Stimulated activated CD4-positive, alpha-beta T cell treated with anti-CD3 and anti-CD28 coated beads, Interleukin-4, amount 100 ng/mL, for 24 hours (primary cell): Measurements from ENCODE around the gene FMO2.

Experiments
- DNase-seq: peaks from one replicate; pipeline ENCODE4 v3.0.0-alpha.2; 2020

FMO2 gene, protein sequence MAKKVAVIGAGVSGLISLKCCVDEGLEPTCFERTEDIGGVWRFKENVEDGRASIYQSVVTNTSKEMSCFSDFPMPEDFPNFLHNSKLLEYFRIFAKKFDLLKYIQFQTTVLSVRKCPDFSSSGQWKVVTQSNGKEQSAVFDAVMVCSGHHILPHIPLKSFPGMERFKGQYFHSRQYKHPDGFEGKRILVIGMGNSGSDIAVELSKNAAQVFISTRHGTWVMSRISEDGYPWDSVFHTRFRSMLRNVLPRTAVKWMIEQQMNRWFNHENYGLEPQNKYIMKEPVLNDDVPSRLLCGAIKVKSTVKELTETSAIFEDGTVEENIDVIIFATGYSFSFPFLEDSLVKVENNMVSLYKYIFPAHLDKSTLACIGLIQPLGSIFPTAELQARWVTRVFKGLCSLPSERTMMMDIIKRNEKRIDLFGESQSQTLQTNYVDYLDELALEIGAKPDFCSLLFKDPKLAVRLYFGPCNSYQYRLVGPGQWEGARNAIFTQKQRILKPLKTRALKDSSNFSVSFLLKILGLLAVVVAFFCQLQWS

DNA sequence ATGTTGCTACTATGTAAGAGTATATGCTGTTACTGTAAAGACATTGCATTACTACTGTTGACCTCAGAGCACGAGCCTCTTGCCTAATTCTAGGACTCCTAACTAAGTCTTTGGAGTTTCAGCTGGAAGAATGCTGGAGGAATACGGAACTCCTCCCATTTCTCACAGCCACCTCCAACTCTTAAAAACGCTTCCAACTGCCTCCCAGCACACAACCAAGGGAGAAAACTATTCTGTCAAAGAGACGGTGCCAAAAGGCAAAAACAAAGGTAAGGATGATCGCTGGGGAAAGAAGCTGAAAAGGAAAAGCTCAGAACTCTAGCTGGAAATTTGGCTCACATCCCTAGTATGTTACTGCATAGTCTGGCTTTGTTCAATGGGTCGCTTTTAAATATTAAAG is at the start of gene FMO2:
Gene FMO2, plus strand, starts transcription at position 210 of the 400 bp plus-strand sequence. CDS start 414 bp downstream, outside the sequence.
- no peak for DNase-seq

DNA sequence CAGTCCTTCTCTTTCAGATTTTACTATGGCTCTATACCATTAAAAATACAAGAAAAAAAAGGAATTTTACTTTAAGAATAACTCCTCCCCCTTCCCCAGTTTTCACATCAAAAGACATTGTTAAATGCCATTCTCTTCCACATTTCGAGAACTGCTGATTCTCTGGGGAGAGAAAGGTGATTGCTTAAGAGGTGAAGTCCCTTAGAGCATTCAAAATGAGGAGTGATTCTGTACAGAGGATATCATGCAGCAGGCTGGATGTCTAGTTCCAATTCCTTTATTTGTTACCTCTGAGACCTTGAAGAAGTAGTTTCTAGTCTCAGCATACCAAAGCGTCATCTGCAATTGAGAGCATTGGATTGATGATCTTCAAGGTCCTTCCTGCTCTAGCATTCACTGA is 47.5 kb upstream of the FMO2 start:
- DNase-seq: no peak

GRCh38 chr1:171138980-171139379 is 46.1 kb upstream of the FMO2 start:
- no peak for DNase-seq

GRCh38 chr1:171139890-171140289 is 45.2 kb upstream of the FMO2 start:
- no peak for DNase-seq

GRCh38 chr1:171140401-171140800 is 44.7 kb upstream of the FMO2 start:
- DNase-seq: no peak

DNA sequence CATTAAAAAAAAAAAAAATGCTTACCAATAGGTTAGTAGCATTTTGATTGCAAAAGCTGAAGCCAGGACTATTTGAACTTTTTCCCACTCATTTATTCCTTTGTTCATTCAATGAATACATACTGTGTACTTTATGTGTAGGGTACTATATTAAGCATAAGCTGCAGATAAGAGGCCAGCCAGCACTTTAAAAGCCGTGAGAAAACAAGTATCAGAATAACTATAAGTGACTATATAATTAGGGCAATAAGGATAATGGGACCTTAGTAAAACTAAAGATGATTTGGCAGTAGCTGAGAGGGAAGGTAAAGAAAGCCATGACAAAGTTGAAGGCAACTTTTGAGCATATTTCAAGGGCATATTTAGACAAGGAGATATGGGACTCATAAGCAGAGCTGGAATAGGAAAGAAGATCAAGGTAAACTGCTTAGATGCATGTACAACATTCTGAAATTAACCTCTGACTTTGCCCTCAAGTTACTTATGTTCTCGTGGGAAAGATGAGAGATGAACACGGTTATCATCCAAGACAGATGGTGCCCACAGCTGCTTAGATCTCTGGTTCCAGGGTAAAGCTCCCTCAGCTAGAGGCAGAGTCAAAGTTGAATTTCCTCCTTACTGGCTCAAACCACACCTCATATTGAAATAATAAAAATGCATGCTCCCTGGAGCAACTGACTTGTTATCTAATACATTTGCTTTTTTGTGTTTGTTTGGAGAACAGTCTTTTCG is 44.0 kb upstream of the FMO2 start:
- no peak for DNase-seq

DNA sequence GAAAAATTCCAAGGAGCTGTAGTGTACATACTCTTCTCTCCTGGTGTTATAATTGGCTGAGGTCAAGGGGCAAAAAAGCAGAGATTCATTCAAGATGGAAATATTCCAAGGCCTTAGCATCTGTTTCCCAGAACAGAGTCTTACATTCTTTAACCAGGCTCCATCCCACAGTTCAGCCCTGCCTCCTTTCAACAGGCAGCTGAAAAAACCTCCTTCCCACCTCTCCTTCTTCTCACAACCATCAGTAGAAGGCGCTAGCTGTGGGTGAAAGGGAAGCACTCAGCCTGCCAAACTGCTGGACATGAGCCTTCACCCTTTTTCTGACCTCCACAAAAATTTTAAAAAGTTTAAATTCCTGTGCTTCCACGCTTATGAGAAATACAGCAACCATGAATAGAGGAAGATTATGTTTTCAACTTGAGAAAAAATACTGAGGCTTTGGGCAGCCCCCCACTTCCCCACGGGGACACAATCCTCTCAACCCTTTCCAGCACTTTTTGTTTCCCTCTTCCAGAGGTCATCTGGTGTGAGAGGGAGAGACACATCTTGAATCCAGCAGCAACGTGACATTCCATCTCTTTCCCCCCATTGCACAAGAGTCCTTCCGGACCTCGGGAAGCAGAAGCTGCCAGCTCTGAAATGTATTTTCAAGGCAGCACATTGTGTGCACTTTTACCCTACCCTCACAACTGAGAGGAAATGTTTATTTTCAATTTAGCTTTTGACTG is 43.2 kb upstream of the FMO2 start:
- no peak for DNase-seq

GRCh38 chr1:171142416-171143385 is 42.4 kb upstream of the FMO2 start:
- no peak for DNase-seq

DNA sequence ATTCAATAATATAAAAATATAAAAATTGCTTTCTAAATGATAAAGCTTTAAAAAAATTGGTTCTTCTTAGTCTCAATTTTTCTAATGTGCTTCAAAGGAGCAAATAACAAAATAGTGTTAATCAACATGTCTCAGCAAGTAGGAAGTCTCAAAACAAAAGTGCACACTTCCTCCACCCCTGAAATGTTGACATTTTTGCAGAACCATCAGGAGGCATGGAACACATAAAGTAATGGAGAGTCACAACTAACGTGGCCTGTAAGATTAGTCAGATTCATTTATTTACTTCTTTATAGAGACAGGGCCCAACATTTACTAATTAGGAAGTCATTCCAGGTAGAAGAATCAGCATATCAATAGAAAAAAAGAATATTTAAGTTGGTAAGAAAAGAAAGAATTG is 34.9 kb upstream of the FMO2 start:
- no peak for DNase-seq

GRCh38 chr1:171152549-171152948 is 32.6 kb upstream of the FMO2 start:
- no peak for DNase-seq

DNA sequence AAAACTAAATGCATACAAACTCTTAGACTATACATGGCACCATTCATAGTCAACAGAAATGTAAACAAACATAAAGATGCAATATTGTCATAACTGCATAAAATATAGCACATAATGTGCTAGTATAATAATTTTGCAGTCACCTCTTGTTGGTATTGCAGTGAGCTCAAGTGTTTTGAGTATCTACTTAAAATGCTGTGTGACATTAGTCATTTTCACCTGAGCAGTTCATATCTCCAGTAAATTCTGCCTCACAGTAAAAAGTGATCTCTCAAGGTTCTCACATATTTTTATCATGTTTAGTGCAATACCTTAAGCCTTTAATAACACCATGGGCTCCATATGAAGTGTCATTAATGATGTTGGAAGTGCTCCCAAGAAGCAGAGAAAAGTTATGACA is 29.6 kb upstream of the FMO2 start:
- DNase-seq: no peak

GRCh38 chr1:171158096-171158495 is 27.0 kb upstream of the FMO2 start:
- no peak for DNase-seq

GRCh38 chr1:171158551-171158950 is 26.5 kb upstream of the FMO2 start:
- DNase-seq: no peak

GRCh38 chr1:171159148-171159547 is 26.0 kb upstream of the FMO2 start:
- no peak for DNase-seq

DNA sequence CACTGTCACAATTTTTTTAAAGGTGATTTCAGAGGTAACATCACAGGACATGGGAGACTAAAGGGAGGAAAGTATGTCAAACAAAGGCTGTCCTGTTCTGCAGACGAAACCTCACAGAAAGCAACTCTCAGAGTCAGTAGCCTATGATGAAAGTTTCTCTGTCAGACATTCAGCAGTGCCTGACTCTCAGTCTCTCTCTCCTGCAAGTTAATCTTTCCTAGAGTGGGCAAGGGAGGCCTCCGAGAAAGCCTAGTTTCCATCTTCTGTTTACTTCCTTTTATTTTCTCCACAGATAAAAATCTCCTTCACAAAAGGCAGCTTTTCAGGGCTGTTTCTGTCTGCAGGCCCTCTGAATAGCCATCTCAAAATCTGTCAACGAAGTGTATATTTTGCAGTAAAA is 24.9 kb upstream of the FMO2 start:
- no peak for DNase-seq

GRCh38 chr1:171160639-171161354 is 24.3 kb upstream of the FMO2 start:
- DNase-seq: no peak

- DNase-seq: no peak
These were observed 23.7 kb upstream of the FMO2 start for GRCh38 chr1:171161431-171161830.

- DNase-seq: no peak
These were observed 18.7 kb upstream of the FMO2 start for GRCh38 chr1:171166361-171166760.

- DNase-seq: no peak
These were observed 17.3 kb upstream of the FMO2 start for GRCh38 chr1:171167785-171168184.

DNA sequence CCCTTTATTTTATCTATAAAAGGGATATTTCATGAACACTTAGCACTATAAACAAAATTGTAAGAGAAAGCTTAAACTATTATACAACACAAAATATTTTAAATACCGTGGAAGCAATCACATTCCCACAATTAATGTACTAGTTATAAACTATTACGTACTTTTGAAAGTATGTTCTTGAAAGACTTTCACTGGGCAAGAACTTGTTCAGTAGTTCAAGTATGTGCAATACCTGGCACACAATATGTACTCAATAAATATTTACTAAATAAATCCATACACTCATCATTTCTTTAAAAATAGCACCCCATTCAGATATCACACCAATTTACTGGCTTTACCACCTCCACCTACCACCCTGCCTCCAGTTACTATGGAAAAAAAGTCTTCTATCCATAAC is 12.6 kb upstream of the FMO2 start:
- no peak for DNase-seq

DNA sequence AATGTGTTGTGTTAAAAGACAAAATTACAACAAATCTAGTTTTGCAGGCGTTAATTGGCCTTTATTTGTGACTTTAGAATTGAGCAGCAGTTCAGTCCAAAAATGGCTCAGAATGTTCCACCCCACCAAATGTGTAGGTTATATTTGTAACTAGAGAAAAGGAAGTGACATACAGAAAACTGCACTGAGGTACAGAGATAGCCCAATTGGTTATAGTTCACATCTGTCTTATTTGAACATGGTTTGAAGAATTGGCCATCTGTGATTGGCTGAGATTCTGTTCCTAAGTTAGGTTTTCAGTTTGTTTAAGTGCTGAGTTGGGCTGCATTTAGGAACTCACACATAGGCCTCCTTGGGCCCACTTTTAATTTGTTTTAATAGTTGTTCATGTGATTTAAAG is 12.0 kb upstream of the FMO2 start:
- no peak for DNase-seq
